OCI-LY1 (cell line): ENCODE measurements around the gene CACNG1.

Experiments used
- H2AFZ ChIP-seq: fragments of 200-600 bp; sonication (generic), shearing (Covaris generic); 2 replicates; pipeline ENCODE4 v1.6.0; 2014; ENCODE audit warnings: antibody characterized with exemption, mild to moderate bottlenecking, low read length
- H3F3A ChIP-seq: fragments of 200-600 bp; sonication (generic), shearing (Covaris generic); 2 replicates; pipeline ENCODE4 v1.6.0; 2014; ENCODE audit warnings: mild to moderate bottlenecking, antibody characterized with exemption, low read length, moderate library complexity; ENCODE audit not compliant: insufficient read depth
- H3K27ac ChIP-seq: fragments of 200-600 bp; sonication (generic); 2 replicates; pipeline ENCODE4 v1.5.1; 2014; ENCODE audit warnings: low read length, mixed run types, mild to moderate bottlenecking, low read depth; ENCODE audit not compliant: poor library complexity, severe bottlenecking
- H3K27me3 ChIP-seq: fragments of 200-600 bp; sonication (generic); 2 replicates; pipeline ENCODE4 v1.6.0; 2014; ENCODE audit warnings: antibody characterized with exemption, mild to moderate bottlenecking, low read length, moderate library complexity; ENCODE audit not compliant: insufficient read depth
- H3K36me3 ChIP-seq: fragments of 200-600 bp; sonication (generic); 2 replicates; pipeline ENCODE4 v1.6.1; 2014; ENCODE audit warnings: mild to moderate bottlenecking, antibody characterized with exemption, low read length, moderate library complexity, mixed read lengths; ENCODE audit not compliant: insufficient read depth
- H3K4me1 ChIP-seq: fragments of 200-600 bp; sonication (generic); 2 replicates; pipeline ENCODE4 v1.5.1; 2014; ENCODE audit warnings: mild to moderate bottlenecking, low read length, moderate library complexity; ENCODE audit not compliant: insufficient read depth, severe bottlenecking
- H3K4me2 ChIP-seq: fragments of 200-600 bp; sonication (generic), shearing (Covaris generic); 2 replicates; pipeline ENCODE4 v1.6.1; 2014; ENCODE audit warnings: low read length
- H3K4me3 ChIP-seq: fragments of 200-600 bp; sonication (generic); 2 replicates; pipeline ENCODE4 v1.5.1; 2014; ENCODE audit warnings: low read length, low read depth, mild to moderate bottlenecking, mixed read lengths; ENCODE audit not compliant: poor library complexity, severe bottlenecking
- H3K79me2 ChIP-seq: fragments of 200-600 bp; shearing (Covaris generic); 2 replicates; pipeline ENCODE4 v1.6.1; 2016; ENCODE audit warnings: mixed run types, low read length, mixed read lengths; ENCODE audit not compliant: insufficient read depth
- H3K9ac ChIP-seq: fragments of 200-600 bp; sonication (generic), shearing (Covaris generic); 2 replicates; pipeline ENCODE4 v1.6.1; 2014; ENCODE audit warnings: mild to moderate bottlenecking, low read length, mixed read lengths
- H3K9me2 ChIP-seq: fragments of 200-600 bp; sonication (generic), shearing (Covaris generic); 2 replicates; pipeline ENCODE4 v1.6.1; 2014; ENCODE audit warnings: low read depth, mild to moderate bottlenecking, low read length, mixed read lengths
- H3K9me3 ChIP-seq: fragments of 200-600 bp; shearing (Covaris generic); 2 replicates; pipeline ENCODE4 v1.6.1; 2014; ENCODE audit warnings: low read length, mixed read lengths
- H4K20me1 ChIP-seq: fragments of 200-600 bp; sonication (generic), shearing (Covaris generic); 2 replicates; pipeline ENCODE4 v1.6.0; 2016; ENCODE audit warnings: mild to moderate bottlenecking, low read length; ENCODE audit not compliant: insufficient read depth
- CTCF ChIP-seq: fragments of 200-600 bp; sonication (generic), shearing (Covaris generic); IDR thresholded peaks from 2 replicates; pipeline ENCODE4 v1.5.1; 2017; ENCODE audit warnings: mild to moderate bottlenecking, antibody characterized with exemption, low read length, moderate library complexity, mixed read lengths
- EZH2 ChIP-seq: fragments of 200-600 bp; sonication (generic), shearing (Covaris generic); IDR thresholded peaks from 2 replicates; pipeline ENCODE4 v1.8.0; 2017; ENCODE audit warnings: borderline replicate concordance, mixed run types, mild to moderate bottlenecking, antibody characterized with exemption, low read length, moderate library complexity, mixed read lengths

Gene CACNG1

DNA sequence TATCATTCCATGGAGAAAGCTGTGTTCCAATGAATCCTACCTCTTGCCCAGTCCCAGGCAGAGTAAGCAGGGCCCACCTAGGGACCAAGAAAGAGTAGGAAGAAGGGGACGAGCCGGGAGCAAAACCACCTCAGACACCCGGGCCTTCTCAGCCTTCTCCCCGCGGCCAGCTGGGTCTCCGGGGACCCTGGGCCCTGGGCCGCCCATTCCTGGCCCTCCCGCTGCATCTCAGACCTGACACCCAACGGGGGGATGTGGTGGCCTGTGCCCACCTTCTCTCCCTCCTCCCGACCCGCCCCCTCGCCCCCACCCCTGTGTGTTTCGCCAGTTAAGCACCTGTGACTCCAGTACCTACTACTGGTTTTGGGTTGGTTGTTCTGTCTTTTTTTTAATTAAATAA, 11.4 kb upstream of the CACNG1 start:
- H4K20me1 ChIP-seq: no peaks in the 10 kb centered on the region
- no peaks in the 10 kb centered on the region for H3K36me3 ChIP-seq
- H3K79me2 ChIP-seq: no peaks in the 10 kb centered on the region
- no peak overlapping the region for H3K4me3 ChIP-seq
- H2AFZ ChIP-seq: no peak overlapping the region
- H3K27me3 ChIP-seq: peaks cover 8% of the 10 kb centered on the region; the same call in 1 of the 2 replicates
- H3K27ac ChIP-seq: no peak overlapping the region
- no peaks in the 10 kb centered on the region for H3K9me2 ChIP-seq
- H3K9me3 ChIP-seq: no peaks in the 10 kb centered on the region
- no peak for TF ChIP-seq EZH2
- TF ChIP-seq CTCF: no peak
- no peak overlapping the region for H3K4me2 ChIP-seq
- no peaks in the 10 kb centered on the region for H3K4me1 ChIP-seq
- no peak overlapping the region for H3K9ac ChIP-seq
- H3F3A ChIP-seq: no peaks in the 10 kb centered on the region

DNA sequence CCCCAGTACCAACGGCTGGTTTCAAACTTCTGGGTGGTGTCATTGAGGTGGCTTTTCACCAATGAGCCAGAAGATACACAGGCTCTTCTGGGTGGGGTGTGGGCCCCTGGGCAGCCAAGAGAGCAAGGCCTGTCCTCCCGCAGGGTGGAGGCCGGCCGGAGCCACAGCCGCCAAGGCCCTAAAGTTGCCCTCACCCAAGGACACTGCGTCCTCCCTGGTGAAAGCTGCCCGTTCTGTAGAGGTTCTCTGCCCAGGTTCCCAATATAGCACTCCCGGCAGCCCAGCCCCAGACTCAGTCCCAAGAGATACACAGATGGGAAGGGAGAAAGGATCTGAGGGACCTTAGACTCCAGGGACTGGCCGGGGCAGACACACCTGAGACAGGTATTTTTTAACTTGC, 10.7 kb upstream of the CACNG1 start:
- Histone ChIP-seq H3K27me3 (peaks cover 8% of the 10 kb centered on the region; the same call in 1 of the 2 replicates), H3K79me2 (no peaks in the 10 kb centered on the region), H3K27ac (no peak overlapping the region)

DNA sequence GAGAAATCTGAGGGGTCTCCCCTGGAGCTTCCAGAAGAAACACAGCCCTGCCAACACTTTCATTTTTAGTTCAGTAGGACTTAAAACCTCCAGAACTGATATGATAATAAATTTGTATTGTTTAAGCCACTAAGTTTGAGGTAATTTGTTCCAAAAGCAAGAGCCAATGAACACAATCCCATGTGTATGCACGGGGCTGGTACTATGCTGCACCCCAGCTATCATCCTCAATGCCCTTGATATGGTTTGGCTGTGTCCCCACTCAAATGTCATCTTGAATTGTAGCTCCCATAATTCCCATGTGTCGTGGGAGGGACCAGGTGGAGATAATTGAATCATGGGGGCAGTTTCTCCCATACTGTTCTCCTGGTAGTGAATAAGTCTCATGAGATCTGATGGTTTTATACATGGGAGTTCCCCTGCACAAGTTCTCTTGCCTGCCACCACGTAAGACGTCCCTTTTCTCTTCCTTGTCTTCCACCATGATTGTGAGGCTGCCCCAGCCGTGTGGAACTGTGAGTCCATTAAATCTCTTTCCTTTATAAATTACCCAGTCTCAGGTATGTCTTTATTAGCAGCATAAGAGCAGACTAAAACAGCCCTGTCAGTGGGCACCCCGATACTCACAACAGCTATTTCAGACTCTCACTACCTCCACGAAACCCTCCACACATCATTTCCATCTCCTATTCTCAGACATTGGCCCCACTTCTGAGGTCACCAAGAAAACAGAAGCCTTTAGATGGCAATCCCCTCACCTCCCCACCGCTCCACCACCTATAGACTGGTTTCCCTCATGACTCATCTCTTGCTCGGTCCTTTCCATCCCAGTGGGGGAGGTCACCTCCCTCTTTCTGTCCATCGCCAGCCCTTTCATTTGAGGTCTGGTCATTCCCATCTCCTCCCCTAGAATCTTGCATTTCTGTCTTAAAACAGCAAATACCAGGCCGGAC, 8.9 kb upstream of the CACNG1 start:
- H3K27ac ChIP-seq: no peak overlapping the region
- TF ChIP-seq EZH2: no peak
- no peak for TF ChIP-seq CTCF
- peaks cover 8% of the 10 kb centered on the region; the same call in 1 of the 2 replicates for H3K27me3 ChIP-seq
- no peaks in the 10 kb centered on the region for H3K79me2 ChIP-seq
- H3K4me3 ChIP-seq: no peak overlapping the region
- H3K9me2 ChIP-seq: no peaks in the 10 kb centered on the region
- no peaks in the 10 kb centered on the region for H3F3A ChIP-seq
- H3K4me2 ChIP-seq: no peak overlapping the region
- no peaks in the 10 kb centered on the region for H3K36me3 ChIP-seq
- H3K4me1 ChIP-seq: no peaks in the 10 kb centered on the region
- H3K9ac ChIP-seq: no peak overlapping the region
- no peaks in the 10 kb centered on the region for H3K9me3 ChIP-seq
- no peak overlapping the region for H2AFZ ChIP-seq
- no peaks in the 10 kb centered on the region for H4K20me1 ChIP-seq

More for the DNA sequence above, 10.7 kb upstream of the CACNG1 start:
- Histone ChIP-seq H3K4me3 (no peak overlapping the region), H3K9me2 (no peaks in the 10 kb centered on the region), H3F3A (no peaks in the 10 kb centered on the region), H3K36me3 (no peaks in the 10 kb centered on the region), H3K4me2 (no peak overlapping the region), H2AFZ (no peak overlapping the region), H3K4me1 (no peaks in the 10 kb centered on the region), H3K9ac (no peak overlapping the region), H3K9me3 (no peaks in the 10 kb centered on the region), H4K20me1 (no peaks in the 10 kb centered on the region)
- TF ChIP-seq EZH2 (no peak), CTCF (no peak)
